Liver (tissue), 9 donors: Measurements from ENCODE around the gene OPHN1. TPM values are rescaled to one million over a fixed set of nuclear protein-coding genes. Genes with fewer than 3 reads are reported as not detected.

Source experiments
- DNase-seq: peaks from one replicate; pipeline ENCODE4 v3.0.0-alpha.2; 2017; ENCODE audit warnings: low spot score
- H3K27ac ChIP-seq, 2 donors: one replicate each; pipeline ENCODE4 v1.7.0; 2013; ENCODE audit warnings: inconsistent platforms in 2 of 2, low read length in 2 of 2, control low read depth in 1 of 2, low read depth in 1 of 2, mild to moderate bottlenecking in 1 of 2
- H3K27me3 ChIP-seq, 4 donors: one replicate each; pipeline versions ENCODE4 v1.6.1 to v1.7.0; 2013; ENCODE audit warnings: low read length in 3 of 4, inconsistent platforms in 1 of 4, mild to moderate bottlenecking in 1 of 4, moderate library complexity in 1 of 4; ENCODE audit not compliant: control insufficient read depth in 4 of 4, insufficient read depth in 4 of 4
- H3K36me3 ChIP-seq, 4 donors: one replicate each; pipeline versions ENCODE4 v1.6.1 to v1.7.0; 2013; ENCODE audit warnings: low read length in 3 of 4, mild to moderate bottlenecking in 3 of 4, low read depth in 1 of 4, moderate library complexity in 1 of 4; ENCODE audit not compliant: control insufficient read depth in 4 of 4, insufficient read depth in 3 of 4
- H3K4me1 ChIP-seq, 4 donors: one replicate each; pipeline versions ENCODE4 v1.6.1 to v1.7.0; 2013; ENCODE audit warnings: low read length in 3 of 4, mild to moderate bottlenecking in 3 of 4, moderate library complexity in 1 of 4; ENCODE audit not compliant: control insufficient read depth in 4 of 4, insufficient read depth in 4 of 4
- H3K4me3 ChIP-seq, 3 donors: one replicate each; pipeline versions ENCODE4 v1.6.1 to v1.7.0; 2013; ENCODE audit warnings: low read length in 3 of 3, control low read depth in 1 of 3, low read depth in 1 of 3, mild to moderate bottlenecking in 1 of 3
- H3K9ac ChIP-seq, 2 donors: one replicate each; pipeline ENCODE4 v1.7.0; 2013; ENCODE audit warnings: low read length in 2 of 2, mild to moderate bottlenecking in 2 of 2, moderate library complexity in 2 of 2, control low read depth in 1 of 2, low read depth in 1 of 2
- H3K9me3 ChIP-seq, 4 donors: one replicate each; pipeline versions ENCODE4 v1.6.1 to v1.7.0; 2013; ENCODE audit warnings: low read length in 3 of 4; ENCODE audit not compliant: control insufficient read depth in 4 of 4
- CTCF ChIP-seq: fragments of 150-350 bp; IDR thresholded peaks from 2 replicates; pipeline ENCODE4 v1.5.1; 2017; ENCODE audit warnings: improper control_type of control experiment, low read depth, low read length; ENCODE audit not compliant: missing input control
- EGR1 ChIP-seq, 2 donors: IDR thresholded peaks; 2 replicates each; pipeline ENCODE4 v1.6.1; 2016 to 2018; ENCODE audit warnings: antibody characterized with exemption in 2 of 2, low read depth in 2 of 2
- GABPA ChIP-seq, 2 donors: IDR thresholded peaks in 1 of 2; conservative IDR thresholded peaks in 1 of 2; 2 replicates each; pipeline ENCODE4 v1.6.1; 2016; ENCODE audit warnings: antibody characterized with exemption in 2 of 2, mild to moderate bottlenecking in 1 of 2, moderate library complexity in 1 of 2
- HNF4G ChIP-seq: IDR thresholded peaks from 2 replicates; pipeline ENCODE4 v1.6.1; 2016; ENCODE audit warnings: antibody characterized with exemption
- JUND ChIP-seq, 2 donors: IDR thresholded peaks; 2 replicates each; pipeline ENCODE4 v1.6.1; 2016; ENCODE audit warnings: antibody characterized with exemption in 2 of 2
- MAX ChIP-seq: IDR thresholded peaks from 2 replicates; pipeline ENCODE4 v1.6.1; 2016; ENCODE audit warnings: antibody characterized with exemption
- RXRA ChIP-seq, 2 donors: IDR thresholded peaks; 2 replicates each; pipeline ENCODE4 v1.6.1; 2017 to 2018; ENCODE audit warnings: antibody characterized with exemption in 2 of 2, mild to moderate bottlenecking in 1 of 2
- TAF1 ChIP-seq: conservative IDR thresholded peaks from 2 replicates; pipeline ENCODE4 v1.6.1; 2016; ENCODE audit warnings: antibody characterized with exemption, mild to moderate bottlenecking
- YY1 ChIP-seq: IDR thresholded peaks from 2 replicates; pipeline ENCODE4 v1.6.1; 2016; ENCODE audit warnings: antibody characterized with exemption, mild to moderate bottlenecking
- WGBS: extraction: QIAGEN DNeasy Blood & Tissue Kit; methylation state at CpG from one replicate; pipeline ENCODE4 v1.1.7; 2013; 5-methylcytosine and 5-hydroxymethylcytosine counted together
- polyA plus RNA-seq, 2 donors: library from polyadenylated mRNA; stranded (reverse) in 1 of 2; unstranded in 1 of 2; fragments of 200-250 nt in 1 of 2; fragments of >200 nt in 1 of 2; fragmentation: Nextera tagmentation in 1 of 2; extraction: Ambion mirVana in 1 of 2; gene quantifications; one replicate each; pipeline versions ENCODE4 v1.2.1 to v1.2.3, GENCODE V29; 2013 to 2015
- total RNA-seq, 2 donors: library from RNA; depleted of rRNA; stranded (reverse); fragments of >200 nt; gene quantifications; one replicate each; pipeline ENCODE4 v1.2.3, GENCODE V29; 2014
- TF ChIP-seq, protein P1 (sequence below): IDR thresholded peaks from 2 replicates; pipeline ENCODE4 v1.6.1; 2016; ENCODE audit warnings: antibody characterized with exemption
- TF ChIP-seq, protein P2 (sequence below): IDR thresholded peaks from 2 replicates; pipeline ENCODE4 v1.6.1; 2016; ENCODE audit warnings: antibody characterized with exemption
- donor health status: healthy.
- donor health status: healthy.
- donor health status: healthy.
- donor health status: healthy.
- donor health status: healthy.

The OPHN1 gene
- total and polyA plus RNA-seq, 4 donors = 0.17 to 1.2 (median 0.60) TPM

DNA sequence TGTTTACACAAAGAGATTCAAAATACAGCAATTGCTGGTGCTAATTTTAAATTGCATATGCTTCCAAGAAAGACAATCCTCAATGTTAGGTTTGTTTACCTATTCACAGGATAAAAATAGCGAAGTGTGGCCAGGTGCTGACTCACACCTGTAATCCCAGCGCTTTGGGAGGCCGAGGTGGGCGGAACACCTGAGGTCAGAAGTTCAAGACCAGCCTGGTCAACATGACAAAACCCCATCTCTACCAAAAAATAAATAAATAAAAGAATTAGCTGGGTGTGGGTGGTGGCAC, 77.7 kb downstream of the OPHN1 start:
- Histone ChIP-seq H3K9ac (no peak overlapping the region), H3K36me3 (no peaks in the 10 kb centered on the region), H3K9me3 (no peaks in the 10 kb centered on the region), H3K4me1 (no peaks in the 10 kb centered on the region), H3K4me3 (no peak overlapping the region), H3K27ac (no peak overlapping the region), H3K27me3 (no peaks in the 10 kb centered on the region)
- WGBS = 62% methylated on average over 4 of the region's 4 CpGs
- DNase-seq = no peak
- TF ChIP-seq RXRA (IDR thresholded peaks at IDR 0.05) = no peak
- no peak for TF ChIP-seq TAF1
- TF ChIP-seq, protein P1, sequence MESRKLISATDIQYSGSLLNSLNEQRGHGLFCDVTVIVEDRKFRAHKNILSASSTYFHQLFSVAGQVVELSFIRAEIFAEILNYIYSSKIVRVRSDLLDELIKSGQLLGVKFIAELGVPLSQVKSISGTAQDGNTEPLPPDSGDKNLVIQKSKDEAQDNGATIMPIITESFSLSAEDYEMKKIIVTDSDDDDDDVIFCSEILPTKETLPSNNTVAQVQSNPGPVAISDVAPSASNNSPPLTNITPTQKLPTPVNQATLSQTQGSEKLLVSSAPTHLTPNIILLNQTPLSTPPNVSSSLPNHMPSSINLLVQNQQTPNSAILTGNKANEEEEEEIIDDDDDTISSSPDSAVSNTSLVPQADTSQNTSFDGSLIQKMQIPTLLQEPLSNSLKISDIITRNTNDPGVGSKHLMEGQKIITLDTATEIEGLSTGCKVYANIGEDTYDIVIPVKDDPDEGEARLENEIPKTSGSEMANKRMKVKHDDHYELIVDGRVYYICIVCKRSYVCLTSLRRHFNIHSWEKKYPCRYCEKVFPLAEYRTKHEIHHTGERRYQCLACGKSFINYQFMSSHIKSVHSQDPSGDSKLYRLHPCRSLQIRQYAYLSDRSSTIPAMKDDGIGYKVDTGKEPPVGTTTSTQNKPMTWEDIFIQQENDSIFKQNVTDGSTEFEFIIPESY = no peak
- TF ChIP-seq, protein P2, sequence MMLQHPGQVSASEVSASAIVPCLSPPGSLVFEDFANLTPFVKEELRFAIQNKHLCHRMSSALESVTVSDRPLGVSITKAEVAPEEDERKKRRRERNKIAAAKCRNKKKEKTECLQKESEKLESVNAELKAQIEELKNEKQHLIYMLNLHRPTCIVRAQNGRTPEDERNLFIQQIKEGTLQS = no peak
- no peak for TF ChIP-seq YY1
- no peak for TF ChIP-seq HNF4G
- TF ChIP-seq CTCF = no peak
- TF ChIP-seq GABPA (IDR thresholded peaks at IDR 0.05 in 1 of 2, conservative IDR thresholded peaks at IDR 0.05 in 1 of 2) = no peak
- no peak for TF ChIP-seq JUND (IDR thresholded peaks at IDR 0.05)
- no peak for TF ChIP-seq MAX

DNA sequence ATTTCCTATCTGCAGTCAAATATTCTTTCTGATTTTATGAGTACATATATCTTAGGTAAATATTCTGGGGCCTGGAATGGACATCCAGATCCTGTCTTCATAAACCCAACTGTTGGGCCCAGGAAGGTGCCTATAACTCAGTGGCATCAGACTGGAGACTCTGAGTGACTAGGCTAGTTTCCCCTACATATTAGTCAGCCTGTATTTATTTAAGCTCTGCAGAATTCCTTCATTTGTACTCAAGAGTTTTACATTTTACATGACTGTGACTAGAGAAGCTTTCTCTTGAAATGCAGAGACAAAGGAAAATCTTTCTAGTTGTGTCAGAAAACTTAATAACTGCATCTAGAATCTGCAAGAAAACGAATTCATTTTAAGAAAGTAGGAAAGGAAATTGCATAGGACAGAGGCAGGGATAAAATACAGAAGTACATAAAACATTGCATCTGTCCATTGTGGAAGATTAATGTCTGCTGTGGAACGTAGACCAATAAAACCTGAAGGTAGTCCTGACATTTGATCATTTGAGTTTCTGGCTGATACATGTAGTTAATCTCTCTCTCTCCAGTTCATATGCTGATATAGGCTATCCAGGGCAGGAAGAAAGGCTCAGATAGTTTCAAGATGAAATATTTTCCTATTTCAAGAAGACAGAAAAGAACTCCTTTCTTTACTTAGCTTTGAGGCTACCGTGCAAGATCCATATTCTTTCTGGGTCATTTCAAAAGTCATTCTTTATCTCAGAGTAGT, 78.2 kb downstream of the OPHN1 start:
- Histone ChIP-seq H3K4me1 (no peaks in the 10 kb centered on the region), H3K27ac (no peak overlapping the region), H3K9me3 (no peaks in the 10 kb centered on the region), H3K36me3 (no peaks in the 10 kb centered on the region), H3K9ac (no peak overlapping the region), H3K27me3 (no peaks in the 10 kb centered on the region), H3K4me3 (no peak overlapping the region)
- TF ChIP-seq EGR1 (IDR thresholded peaks at IDR 0.05; ENCODE audit: low read depth in 2 of 2) = no peak
- TF ChIP-seq CTCF = no peak
- no peak for TF ChIP-seq GABPA (IDR thresholded peaks at IDR 0.05 in 1 of 2, conservative IDR thresholded peaks at IDR 0.05 in 1 of 2)
- TF ChIP-seq, protein P2 = no peak
- TF ChIP-seq, protein P1 = no peak
- DNase-seq = no peak
- 48% methylated on average over 3 of the region's 3 CpGs for WGBS
